ENCODE data around the gene C2CD5. TPM values are rescaled to one million over a fixed set of nuclear protein-coding genes. Genes with fewer than 3 reads are reported as not detected.

The C2CD5 gene, protein sequence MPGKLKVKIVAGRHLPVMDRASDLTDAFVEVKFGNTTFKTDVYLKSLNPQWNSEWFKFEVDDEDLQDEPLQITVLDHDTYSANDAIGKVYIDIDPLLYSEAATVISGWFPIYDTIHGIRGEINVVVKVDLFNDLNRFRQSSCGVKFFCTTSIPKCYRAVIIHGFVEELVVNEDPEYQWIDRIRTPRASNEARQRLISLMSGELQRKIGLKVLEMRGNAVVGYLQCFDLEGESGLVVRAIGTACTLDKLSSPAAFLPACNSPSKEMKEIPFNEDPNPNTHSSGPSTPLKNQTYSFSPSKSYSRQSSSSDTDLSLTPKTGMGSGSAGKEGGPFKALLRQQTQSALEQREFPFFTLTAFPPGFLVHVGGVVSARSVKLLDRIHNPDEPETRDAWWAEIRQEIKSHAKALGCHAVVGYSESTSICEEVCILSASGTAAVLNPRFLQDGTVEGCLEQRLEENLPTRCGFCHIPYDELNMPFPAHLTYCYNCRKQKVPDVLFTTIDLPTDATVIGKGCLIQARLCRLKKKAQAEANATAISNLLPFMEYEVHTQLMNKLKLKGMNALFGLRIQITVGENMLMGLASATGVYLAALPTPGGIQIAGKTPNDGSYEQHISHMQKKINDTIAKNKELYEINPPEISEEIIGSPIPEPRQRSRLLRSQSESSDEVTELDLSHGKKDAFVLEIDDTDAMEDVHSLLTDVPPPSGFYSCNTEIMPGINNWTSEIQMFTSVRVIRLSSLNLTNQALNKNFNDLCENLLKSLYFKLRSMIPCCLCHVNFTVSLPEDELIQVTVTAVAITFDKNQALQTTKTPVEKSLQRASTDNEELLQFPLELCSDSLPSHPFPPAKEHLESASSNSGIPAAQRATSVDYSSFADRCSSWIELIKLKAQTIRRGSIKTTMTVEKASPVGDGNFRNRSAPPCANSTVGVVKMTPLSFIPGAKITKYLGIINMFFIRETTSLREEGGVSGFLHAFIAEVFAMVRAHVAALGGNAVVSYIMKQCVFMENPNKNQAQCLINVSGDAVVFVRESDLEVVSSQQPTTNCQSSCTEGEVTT
- total RNA-seq, result 6.6 and 9.7 TPM in 2 replicates

DNA sequence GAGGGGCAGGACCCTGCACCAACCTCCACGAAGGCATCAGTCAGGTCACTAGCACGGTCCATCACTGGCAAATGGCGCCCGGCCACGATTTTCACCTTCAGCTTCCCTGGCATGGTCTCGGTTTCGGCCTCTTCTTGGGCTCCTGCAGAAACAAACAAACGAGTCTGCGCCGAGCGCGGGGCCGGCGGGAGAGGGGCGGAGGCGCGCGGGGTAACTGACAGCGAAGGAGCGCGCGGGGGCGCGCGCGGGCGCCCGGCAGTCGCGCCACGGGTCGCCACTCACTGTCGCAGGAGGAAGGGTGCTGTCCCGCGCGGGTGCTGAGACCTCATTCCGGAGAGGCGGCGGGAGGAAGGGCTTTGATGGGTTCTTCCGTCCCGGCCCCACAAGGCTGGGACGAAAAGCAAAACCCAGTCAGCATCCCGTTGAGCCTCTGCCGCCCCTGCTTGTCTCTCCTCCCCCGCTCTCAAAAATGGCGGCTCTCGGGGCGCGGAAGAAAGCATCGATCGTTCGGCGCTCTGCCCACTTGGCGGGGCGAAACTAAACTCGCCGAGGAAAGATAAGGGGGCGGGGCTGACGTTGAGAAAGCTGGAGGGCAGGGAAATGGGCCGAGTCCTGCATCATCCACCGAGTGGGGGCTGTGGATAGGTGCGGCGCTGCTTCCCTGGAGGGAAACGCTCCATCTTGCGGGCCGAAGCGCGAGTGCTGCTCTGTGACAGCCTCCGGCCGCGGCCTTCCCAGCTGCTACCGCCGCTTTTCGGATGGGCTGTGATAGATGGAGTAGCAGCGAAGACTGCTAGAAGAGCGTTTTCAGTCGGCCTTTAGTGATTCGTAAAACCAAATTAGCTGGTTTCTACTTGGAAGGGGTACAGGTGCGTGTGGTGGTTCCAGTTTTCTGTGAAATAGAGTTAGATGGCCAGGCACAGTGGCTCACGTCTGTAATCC lies at the start of gene C2CD5:
TSS of gene C2CD5 (minus strand) at position 505 of the 942 bp plus-strand sequence. CDS start at position 113, 392 bp downstream.
- H3K4me3 ChIP-seq (ENCODE audit: low read depth, low read length), result peak within 1 kb of the TSS; percentile 71
- no peak for FAIRE-seq

DNA sequence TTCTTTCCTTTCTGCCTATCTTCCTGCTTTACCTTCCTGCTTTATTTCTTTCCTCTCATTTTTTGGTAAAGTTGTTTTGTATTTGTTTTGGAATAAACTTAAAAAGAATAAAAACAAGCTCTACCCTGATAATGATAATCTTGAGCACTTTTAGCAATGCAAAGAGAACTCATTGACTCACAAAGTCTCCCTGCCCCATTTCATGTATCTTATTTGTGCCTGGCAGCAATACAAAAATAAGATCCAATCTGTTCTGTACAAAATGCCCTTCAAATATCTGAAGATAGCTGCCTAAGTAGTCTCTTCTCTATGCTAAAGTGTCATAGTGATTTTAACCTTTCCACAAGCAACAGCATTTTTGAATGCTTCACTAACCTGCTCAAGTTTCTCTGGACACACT lies 49.5 kb upstream of the C2CD5 start:
- FAIRE-seq (no peak), DNase-seq (ENCODE audit: low read depth) (no peak)
- H3K36me3 ChIP-seq (ENCODE audit: control insufficient read depth, insufficient read depth, low read length), result no peaks in the 10 kb centered on the region
- H3K27me3 ChIP-seq (ENCODE audit: control insufficient read depth, insufficient read depth, low read length), result no peaks in the 10 kb centered on the region
- TF ChIP-seq, protein P1, sequence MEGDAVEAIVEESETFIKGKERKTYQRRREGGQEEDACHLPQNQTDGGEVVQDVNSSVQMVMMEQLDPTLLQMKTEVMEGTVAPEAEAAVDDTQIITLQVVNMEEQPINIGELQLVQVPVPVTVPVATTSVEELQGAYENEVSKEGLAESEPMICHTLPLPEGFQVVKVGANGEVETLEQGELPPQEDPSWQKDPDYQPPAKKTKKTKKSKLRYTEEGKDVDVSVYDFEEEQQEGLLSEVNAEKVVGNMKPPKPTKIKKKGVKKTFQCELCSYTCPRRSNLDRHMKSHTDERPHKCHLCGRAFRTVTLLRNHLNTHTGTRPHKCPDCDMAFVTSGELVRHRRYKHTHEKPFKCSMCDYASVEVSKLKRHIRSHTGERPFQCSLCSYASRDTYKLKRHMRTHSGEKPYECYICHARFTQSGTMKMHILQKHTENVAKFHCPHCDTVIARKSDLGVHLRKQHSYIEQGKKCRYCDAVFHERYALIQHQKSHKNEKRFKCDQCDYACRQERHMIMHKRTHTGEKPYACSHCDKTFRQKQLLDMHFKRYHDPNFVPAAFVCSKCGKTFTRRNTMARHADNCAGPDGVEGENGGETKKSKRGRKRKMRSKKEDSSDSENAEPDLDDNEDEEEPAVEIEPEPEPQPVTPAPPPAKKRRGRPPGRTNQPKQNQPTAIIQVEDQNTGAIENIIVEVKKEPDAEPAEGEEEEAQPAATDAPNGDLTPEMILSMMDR (IDR thresholded peaks at IDR 0.05; ENCODE audit: insufficient read depth, low read length, severe bottlenecking), result no peak
- no peak overlapping the region for H3K4me3 ChIP-seq (ENCODE audit: low read depth, low read length)

More for the DNA sequence above, at the start of gene C2CD5:
- no peaks in the 10 kb centered on the region for H3K27me3 ChIP-seq (ENCODE audit: control insufficient read depth, insufficient read depth, low read length)
- peak; percentile 88 for DNase-seq (ENCODE audit: low read depth)
- H3K36me3 ChIP-seq (ENCODE audit: control insufficient read depth, insufficient read depth, low read length), result no peaks in the 10 kb centered on the region
- TF ChIP-seq, protein P1 (IDR thresholded peaks at IDR 0.05; ENCODE audit: insufficient read depth, low read length, severe bottlenecking), result peak; percentile 51

DNA sequence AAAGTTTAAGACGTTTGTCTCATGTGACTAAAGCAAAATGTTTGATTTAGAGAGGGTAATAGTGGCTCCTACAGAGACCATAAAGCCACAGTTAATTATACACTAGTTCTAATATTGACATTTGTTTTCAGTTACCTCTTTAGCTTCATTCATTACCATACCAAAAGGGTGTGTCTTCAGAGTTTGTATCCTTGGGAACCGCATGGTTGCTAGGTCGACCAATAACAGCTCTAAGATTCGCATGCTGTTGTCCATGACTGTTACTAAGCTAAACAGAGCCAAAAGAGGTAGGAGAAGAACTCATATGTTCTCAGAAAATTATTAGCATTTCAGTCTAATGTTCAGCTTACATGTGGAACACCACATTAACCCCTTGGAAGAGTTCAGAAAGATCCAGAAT lies 44.5 kb upstream of the C2CD5 start:
- DNase-seq (ENCODE audit: low read depth) (peak; percentile 13), FAIRE-seq (no peak)
- Histone ChIP-seq H3K4me3 (ENCODE audit: low read depth, low read length) (no peak overlapping the region), H3K27me3 (ENCODE audit: control insufficient read depth, insufficient read depth, low read length) (no peaks in the 10 kb centered on the region), H3K36me3 (ENCODE audit: control insufficient read depth, insufficient read depth, low read length) (no peaks in the 10 kb centered on the region)
- TF ChIP-seq, protein P1 (IDR thresholded peaks at IDR 0.05; ENCODE audit: insufficient read depth, low read length, severe bottlenecking), result no peak

DNA sequence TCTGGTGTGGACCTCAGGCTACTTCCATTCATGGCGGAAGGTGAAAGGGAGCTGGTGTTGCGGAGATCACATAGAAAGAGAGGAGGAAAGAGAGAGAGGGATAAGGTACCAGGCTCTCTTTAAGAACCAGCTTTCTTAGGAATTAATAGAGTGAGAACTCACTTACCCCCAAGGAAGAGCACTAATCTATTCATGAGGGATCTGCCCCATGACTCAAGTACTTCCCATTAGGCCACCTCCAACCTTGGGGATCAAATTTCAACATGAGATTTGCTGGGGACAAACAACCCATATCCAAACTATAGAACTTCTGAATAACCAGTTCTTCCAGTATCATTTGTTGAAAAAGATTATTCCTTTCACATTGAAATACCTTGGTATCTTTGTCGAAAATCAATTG lies 34.0 kb upstream of the C2CD5 start:
- Histone ChIP-seq H3K36me3 (ENCODE audit: control insufficient read depth, insufficient read depth, low read length) (no peaks in the 10 kb centered on the region), H3K4me3 (ENCODE audit: low read depth, low read length) (no peak overlapping the region), H3K27me3 (ENCODE audit: control insufficient read depth, insufficient read depth, low read length) (no peaks in the 10 kb centered on the region)
- DNase-seq (ENCODE audit: low read depth), result peak; percentile 59
- TF ChIP-seq, protein P1 (IDR thresholded peaks at IDR 0.05; ENCODE audit: insufficient read depth, low read length, severe bottlenecking), result no peak
- no peak for FAIRE-seq

DNA sequence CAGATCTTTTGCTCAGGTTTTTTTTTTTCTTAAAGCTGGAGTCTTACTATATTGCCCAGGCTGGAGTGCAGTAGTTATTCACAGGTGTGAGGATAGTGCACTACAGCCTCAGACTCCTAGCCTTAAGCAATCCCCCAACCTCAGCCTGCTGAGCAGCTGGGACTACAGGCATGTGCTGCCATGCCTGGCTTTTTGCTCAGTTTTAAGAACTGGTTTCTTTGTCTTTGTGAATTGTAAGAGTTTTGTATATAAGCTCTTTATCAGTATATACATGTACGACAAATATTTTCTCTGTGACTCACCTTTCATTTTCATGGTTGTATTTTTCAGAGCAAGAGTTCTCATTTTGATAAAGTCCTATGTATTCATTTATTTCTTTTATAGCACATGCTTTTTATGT lies 33.3 kb upstream of the C2CD5 start:
- TF ChIP-seq, protein P1 (IDR thresholded peaks at IDR 0.05; ENCODE audit: insufficient read depth, low read length, severe bottlenecking), result no peak
- Histone ChIP-seq H3K4me3 (ENCODE audit: low read depth, low read length) (no peak overlapping the region), H3K27me3 (ENCODE audit: control insufficient read depth, insufficient read depth, low read length) (no peaks in the 10 kb centered on the region), H3K36me3 (ENCODE audit: control insufficient read depth, insufficient read depth, low read length) (no peaks in the 10 kb centered on the region)
- FAIRE-seq (no peak), DNase-seq (ENCODE audit: low read depth) (peak; percentile 83)
